Activated CD4-positive, alpha-beta memory T cell treated with anti-CD3 and anti-CD28 coated beads, Interleukin-2, amount 10 ng/mL, durations not matched to agents 7 days and 5 days (primary cell): ENCODE data around the gene C22orf31. TPM values are rescaled to one million over a fixed set of nuclear protein-coding genes. Genes with fewer than 3 reads are reported as not detected.
"Not testable (repeated sequence)": the region's sequence is repeated elsewhere in the genome, so short reads cannot be mapped to it uniquely, and the experiment has no call there.

Source experiments
- CTCF ChIA-PET: fragments of 350-600 bp; sonication (Branson Sonifier 250); formaldehyde crosslinking; loops from one replicate; lab custom pipeline; 2021; ENCODE audit warnings: antibody characterized with exemption, inconsistent platforms; lab: Charles Lee
- POLR2A ChIA-PET: fragments of 350-600 bp; sonication (Branson Sonifier 250); formaldehyde crosslinking; loops from one replicate; lab custom pipeline; 2021; ENCODE audit warnings: antibody characterized with exemption; lab: Charles Lee
- DNase-seq: peaks from one replicate; pipeline ENCODE4 v3.0.0-alpha.2; 2020
- H3K27ac Mint-ChIP-seq: one replicate; pipeline ENCODE4 v1.8.0; 2021; ENCODE audit warnings: mild to moderate bottlenecking, mixed read lengths
- H3K27me3 Mint-ChIP-seq: one replicate; pipeline ENCODE4 v1.8.0; 2021; ENCODE audit warnings: mixed read lengths
- H3K36me3 Mint-ChIP-seq: one replicate; pipeline ENCODE4 v1.8.0; 2021; ENCODE audit warnings: low read depth, mixed read lengths
- H3K4me1 Mint-ChIP-seq: one replicate; pipeline ENCODE4 v1.8.0; 2021; ENCODE audit warnings: mixed read lengths
- H3K4me3 Mint-ChIP-seq: one replicate; pipeline ENCODE4 v1.8.0; 2021; ENCODE audit warnings: mild to moderate bottlenecking, mixed read lengths
- H3K9me3 Mint-ChIP-seq: one replicate; pipeline ENCODE4 v1.8.0; 2021; ENCODE audit warnings: mixed read lengths
- total RNA-seq, 2 experiments: library from RNA; stranded (reverse); gene quantifications; one replicate each; pipeline ENCODE4 v1.2.3, GENCODE V29; 2021

Gene C22orf31
- total RNA-seq, 2 experiments from 2014 or later, result not detected

DNA sequence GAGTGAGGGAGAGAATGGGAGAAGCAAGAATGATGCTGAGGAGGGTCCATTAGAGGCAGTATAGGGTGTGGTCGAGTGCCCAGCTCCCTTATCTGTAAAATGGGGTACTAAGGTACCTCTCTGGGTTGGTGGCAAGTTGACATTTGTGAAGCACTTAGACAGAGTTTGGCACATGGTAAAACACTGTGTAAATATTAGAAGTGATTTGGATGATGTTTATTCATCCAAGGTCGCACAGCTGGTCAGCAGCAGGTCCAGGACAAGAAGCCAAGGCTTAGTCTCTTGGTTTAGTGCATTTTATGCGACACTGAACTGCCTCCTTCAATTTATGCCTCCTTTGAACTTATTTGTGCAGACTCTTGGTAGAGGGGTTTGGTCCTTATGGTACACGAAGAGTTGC, 30.6 kb upstream of the C22orf31 start:
- Mint-ChIP-seq H3K27ac (no peak overlapping the region), H3K4me1 (no peaks in the 10 kb centered on the region), H3K4me3 (no peak overlapping the region), H3K27me3 (peaks cover 33% of the 10 kb centered on the region), H3K36me3 (no peaks in the 10 kb centered on the region), H3K9me3 (no peaks in the 10 kb centered on the region)
- ChIA-PET POLR2A (no interaction called here), CTCF (interaction anchor here (1.4 kb wide), 1 partner anchor 62 kb away, joined by 4 read pairs; no protein-coding TSS in a partner anchor)
- DNase-seq, result no peak

DNA sequence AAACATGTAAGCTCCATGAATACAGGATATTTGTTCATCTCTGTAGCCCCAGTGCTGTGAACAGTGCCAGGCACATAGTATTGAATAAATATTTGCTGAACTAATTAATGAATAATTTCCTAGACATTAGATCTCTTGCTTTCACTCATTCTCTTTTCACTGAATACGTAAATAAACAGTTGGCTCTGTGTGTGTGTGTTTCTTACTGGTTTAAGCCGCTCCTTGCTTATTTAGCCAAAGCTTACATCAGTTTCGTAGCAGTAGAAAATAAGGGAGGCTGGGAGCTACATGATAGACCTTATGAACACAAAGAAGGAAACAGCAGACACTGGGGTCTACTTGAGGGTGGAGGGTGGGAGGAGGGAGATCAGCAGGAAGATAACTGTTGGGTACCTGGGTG, 28.4 kb upstream of the C22orf31 start:
- H3K36me3 Mint-ChIP-seq, result no peaks in the 10 kb centered on the region
- H3K4me3 Mint-ChIP-seq, result no peak overlapping the region
- ChIA-PET CTCF (no interaction called here), POLR2A (no interaction called here)
- H3K27me3 Mint-ChIP-seq, result peaks cover 33% of the 10 kb centered on the region
- no peak for DNase-seq
- no peak overlapping the region for H3K27ac Mint-ChIP-seq
- H3K9me3 Mint-ChIP-seq, result no peaks in the 10 kb centered on the region
- H3K4me1 Mint-ChIP-seq, result no peaks in the 10 kb centered on the region

DNA sequence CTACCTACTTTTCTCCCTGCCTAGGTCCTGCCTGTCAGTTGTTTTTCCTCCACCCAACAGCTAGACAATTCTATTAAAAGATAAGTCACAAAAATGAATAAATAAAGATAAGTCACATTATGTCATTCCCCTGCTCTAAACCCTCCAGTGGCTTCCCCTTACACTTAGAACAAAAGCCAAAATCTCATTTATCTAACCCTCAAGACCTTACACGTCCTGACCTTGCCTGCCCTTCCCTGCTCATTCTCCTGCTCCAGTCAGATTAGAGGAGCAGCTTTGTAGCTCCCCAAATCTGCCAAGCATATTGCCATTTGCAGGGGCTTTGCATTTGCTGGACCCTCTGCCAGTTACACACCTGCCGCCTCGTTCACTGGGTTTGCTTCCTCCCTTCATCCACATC, 27.9 kb upstream of the C22orf31 start:
- Mint-ChIP-seq H3K4me1 (no peaks in the 10 kb centered on the region), H3K9me3 (no peaks in the 10 kb centered on the region), H3K36me3 (no peaks in the 10 kb centered on the region), H3K4me3 (no peak overlapping the region), H3K27ac (no peak overlapping the region), H3K27me3 (peaks cover 33% of the 10 kb centered on the region)
- no peak for DNase-seq
- ChIA-PET CTCF (no interaction called here), POLR2A (no interaction called here)

DNA sequence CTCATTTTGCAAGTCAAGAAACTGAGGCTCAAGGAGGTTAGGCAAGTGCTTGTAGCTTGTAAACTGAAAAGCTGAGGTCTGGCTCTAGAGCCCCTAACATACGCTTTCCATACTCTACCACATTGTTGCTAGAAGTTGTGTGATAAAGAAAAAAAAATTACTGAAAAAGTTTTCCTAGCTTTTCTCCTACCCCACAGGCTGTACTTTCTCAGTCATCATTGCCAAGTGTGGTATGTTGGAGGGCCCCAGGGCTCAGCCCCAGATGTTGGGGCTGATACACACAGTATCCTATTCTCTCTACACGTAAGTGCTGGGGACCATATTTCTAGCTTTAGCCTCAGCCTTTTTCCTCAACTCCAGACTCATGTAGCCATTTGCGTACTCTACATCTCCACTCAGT, 27.2 kb upstream of the C22orf31 start:
- no peak overlapping the region for H3K4me3 Mint-ChIP-seq
- no peak for DNase-seq
- H3K36me3 Mint-ChIP-seq, result no peaks in the 10 kb centered on the region
- H3K9me3 Mint-ChIP-seq, result no peaks in the 10 kb centered on the region
- ChIA-PET CTCF (no interaction called here), POLR2A (no interaction called here)
- H3K27me3 Mint-ChIP-seq, result peaks cover 29% of the 10 kb centered on the region
- H3K27ac Mint-ChIP-seq, result no peak overlapping the region
- peaks cover 4% of the 10 kb centered on the region for H3K4me1 Mint-ChIP-seq

DNA sequence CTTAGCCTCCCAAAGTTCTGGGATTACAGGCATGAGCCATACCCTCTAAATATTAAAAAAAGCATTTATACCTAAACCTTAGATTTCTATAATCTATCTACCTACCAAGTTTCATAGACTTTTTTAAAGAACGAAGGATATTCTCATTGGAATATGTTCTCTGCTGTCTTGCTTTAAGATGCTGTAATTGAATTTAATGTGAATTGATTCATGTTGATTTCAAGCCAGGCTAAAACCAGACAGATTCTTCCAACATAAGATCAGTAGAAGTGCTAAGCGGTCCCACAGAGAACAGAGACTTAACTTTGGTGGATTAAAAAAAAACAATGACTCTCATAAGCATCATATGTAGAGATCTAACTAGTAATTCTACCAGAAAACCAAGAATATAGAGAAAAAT, 25.4 kb upstream of the C22orf31 start:
- Mint-ChIP-seq H3K4me3 (no peak overlapping the region), H3K27me3 (peaks cover 21% of the 10 kb centered on the region), H3K36me3 (no peaks in the 10 kb centered on the region), H3K9me3 (no peaks in the 10 kb centered on the region), H3K4me1 (peaks cover 10% of the 10 kb centered on the region), H3K27ac (no peak overlapping the region)
- ChIA-PET CTCF (no interaction called here), POLR2A (no interaction called here)
- DNase-seq, result no peak

DNA sequence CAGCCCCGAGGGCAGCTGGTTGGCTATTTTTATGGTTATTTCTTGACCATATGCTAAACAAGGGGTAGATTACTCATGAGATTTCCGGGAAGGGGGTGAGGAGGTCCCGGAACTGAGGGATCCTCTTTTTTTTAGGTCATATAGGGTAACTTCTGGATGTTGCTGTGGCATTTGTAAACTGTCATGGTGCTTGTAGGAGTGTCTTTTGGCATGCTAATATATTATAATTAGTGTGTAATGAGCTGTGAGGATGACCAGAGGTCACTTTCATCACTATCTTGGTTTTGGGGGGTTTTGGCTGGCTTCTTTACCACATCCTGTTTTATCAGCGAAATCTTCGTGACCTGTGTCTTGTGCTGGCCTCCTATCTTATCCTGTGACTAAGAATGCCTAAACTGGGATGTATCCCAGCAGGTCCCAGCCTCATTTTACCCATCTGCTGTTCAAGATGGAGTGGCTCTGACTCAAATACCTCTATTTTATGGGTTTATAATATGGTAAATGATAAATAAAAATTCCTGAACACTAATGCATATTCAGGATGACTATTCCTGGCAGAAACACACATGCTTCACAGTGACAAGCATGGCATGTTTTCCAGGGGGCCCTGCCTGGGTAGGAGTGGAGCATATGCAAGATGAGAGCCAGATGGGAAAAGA, 22.4 kb upstream of the C22orf31 start:
- peaks cover 20% of the 10 kb centered on the region for H3K27me3 Mint-ChIP-seq
- no peak overlapping the region for H3K27ac Mint-ChIP-seq
- ChIA-PET CTCF (no interaction called here), POLR2A (no interaction called here)
- no peak for DNase-seq
- H3K9me3 Mint-ChIP-seq, result no peaks in the 10 kb centered on the region
- H3K4me1 Mint-ChIP-seq, result peaks cover 10% of the 10 kb centered on the region
- no peak overlapping the region for H3K4me3 Mint-ChIP-seq
- no peaks in the 10 kb centered on the region for H3K36me3 Mint-ChIP-seq

DNA sequence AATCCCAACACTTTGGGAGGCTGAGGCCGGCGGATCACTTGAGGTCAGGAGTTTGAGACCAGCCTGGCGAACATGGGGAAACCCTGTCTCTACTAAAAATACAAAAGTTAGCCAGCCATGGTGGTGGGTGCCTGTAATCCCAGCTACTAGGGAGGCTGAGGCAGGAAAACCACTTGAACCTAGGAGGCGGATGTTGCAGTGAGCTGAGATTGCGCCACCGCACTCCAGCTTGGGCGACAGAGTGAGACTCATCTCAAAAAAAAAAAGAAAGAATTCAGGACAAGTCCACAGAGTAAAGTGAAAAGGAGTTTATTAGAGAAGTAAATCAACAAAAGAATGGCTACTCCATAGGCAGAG, 21.9 kb upstream of the C22orf31 start:
- CTCF ChIA-PET, H3K4me1 Mint-ChIP-seq, H3K36me3 Mint-ChIP-seq, H3K9me3 Mint-ChIP-seq, POLR2A ChIA-PET, H3K4me3 Mint-ChIP-seq, H3K27ac Mint-ChIP-seq, DNase-seq: not testable (repeated sequence)
- peaks cover 19% of the 10 kb centered on the region for H3K27me3 Mint-ChIP-seq

DNA sequence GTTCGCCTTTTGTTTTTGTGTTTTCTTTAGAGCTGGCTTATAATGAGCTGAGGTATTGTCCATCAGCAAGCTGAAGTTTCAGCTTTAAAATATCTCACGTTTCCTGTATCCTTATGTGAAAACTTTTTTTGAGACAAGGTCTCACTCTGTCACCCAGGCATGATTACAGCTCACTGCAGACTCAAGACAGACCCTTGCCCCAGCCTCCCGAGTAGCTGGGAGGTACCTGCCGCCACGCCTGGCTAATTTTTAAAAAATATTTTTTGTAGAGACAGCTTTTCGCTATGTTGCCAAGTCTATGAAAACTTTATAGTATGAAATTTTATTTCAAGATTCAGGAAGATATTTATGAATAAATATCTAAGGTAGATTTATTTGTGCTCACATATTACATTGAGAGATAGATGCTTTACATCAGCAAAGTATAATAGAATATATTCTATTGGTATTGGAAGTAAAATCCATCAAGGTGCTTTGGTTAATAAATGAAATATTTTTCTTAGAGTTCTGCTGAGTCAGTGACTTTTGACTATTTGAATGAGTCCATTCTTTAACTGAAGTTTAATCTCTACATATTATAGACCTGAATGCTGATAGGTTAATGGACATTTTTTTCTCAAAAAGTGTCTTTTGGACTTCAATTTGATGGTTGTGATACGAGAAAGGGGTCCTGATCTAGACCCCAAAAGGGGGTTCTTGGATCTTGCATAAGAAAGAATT, 21.4 kb upstream of the C22orf31 start:
- ChIA-PET POLR2A (no interaction called here), CTCF (interaction anchor here (0.6 kb wide), 1 partner anchor 176 kb away, joined by 3 read pairs; no protein-coding TSS in a partner anchor)
- H3K9me3 Mint-ChIP-seq, result no peaks in the 10 kb centered on the region
- peaks cover 10% of the 10 kb centered on the region for H3K4me1 Mint-ChIP-seq
- H3K36me3 Mint-ChIP-seq, result no peaks in the 10 kb centered on the region
- H3K27me3 Mint-ChIP-seq, result peaks cover 20% of the 10 kb centered on the region
- DNase-seq, result no peak
- H3K27ac Mint-ChIP-seq, result no peak overlapping the region
- H3K4me3 Mint-ChIP-seq, result no peak overlapping the region

DNA sequence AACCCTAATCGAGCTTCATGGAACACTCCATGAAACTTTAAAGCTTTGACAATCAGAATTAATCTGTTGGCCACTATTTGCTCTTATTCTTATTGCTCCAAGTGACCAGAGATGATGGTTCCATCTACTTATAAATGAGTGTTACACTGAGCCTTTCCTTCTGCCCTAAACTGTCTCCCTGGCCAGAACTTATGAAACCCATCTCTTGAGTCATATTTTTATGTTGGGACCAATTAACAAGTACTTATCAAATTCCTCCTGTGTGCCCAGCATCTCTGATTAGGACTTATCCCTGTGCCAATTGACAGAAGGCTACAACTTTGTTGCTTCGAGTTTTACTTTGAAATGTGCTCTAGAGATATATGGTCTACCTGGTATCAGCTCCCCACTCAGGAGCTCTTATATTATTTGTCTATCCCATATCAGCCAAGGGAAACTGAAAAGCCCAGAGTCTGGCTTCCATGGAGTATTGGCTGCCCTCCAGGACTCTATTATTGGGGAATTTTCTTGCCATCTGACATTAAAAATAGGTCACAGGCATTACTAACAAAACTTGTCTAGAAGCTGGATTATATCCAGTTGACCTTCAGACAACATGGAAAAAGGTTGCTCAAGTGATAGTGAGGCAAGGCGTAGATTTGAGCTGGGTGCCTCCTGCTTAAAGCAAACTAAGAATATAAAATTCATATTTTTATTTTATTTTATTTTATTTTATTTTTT, 20.0 kb upstream of the C22orf31 start:
- Mint-ChIP-seq H3K27me3 (peaks cover 28% of the 10 kb centered on the region), H3K36me3 (no peaks in the 10 kb centered on the region), H3K4me3 (no peak overlapping the region), H3K4me1 (peaks cover 10% of the 10 kb centered on the region), H3K9me3 (no peaks in the 10 kb centered on the region), H3K27ac (no peak overlapping the region)
- ChIA-PET POLR2A (no interaction called here), CTCF (interaction anchor here (1.3 kb wide), 1 partner anchor 72 kb away, joined by 3 read pairs; no protein-coding TSS in a partner anchor)
- no peak for DNase-seq

DNA sequence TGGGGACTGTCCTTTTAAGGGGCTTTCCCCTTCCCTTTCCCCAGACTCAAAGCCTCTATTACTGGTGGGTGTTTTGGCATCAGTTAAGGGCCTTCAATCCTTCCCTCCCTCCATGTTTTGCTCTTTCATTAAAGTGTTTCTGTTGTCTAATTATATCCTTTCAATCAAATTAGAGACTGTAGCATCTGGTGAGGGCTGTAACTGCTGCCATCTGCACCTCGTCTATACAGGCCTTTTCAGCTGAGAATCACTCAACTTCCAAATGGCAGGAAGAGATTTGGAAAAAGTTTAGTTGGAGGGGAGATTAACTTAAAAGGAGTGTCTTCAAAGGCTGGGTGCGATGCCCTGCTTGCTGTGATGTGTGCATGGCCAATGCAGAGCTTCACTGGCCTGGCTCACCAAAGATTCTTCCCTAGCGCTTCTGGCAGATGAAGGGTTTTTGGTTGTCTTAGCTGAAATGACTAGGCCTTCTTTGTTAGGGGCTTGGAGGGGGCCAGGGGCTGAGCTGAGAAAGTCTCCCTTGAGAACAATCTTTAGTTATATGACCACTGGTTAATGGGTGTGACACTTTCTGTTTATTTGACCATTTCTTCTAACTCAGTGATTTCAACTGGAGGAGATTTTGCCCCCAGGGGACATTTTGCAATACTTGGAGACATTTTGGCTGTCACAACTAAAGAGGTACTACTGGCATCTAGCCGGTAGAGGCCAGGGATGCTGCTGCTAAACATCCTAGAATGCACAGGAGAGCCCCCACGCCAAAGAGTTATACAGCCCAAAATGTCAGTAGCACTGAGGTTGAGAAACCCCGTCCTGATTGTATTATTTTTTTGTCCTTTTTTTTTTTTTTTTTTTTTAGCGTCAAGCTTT, 18.7 kb upstream of the C22orf31 start:
- Mint-ChIP-seq H3K36me3 (no peaks in the 10 kb centered on the region), H3K4me3 (no peak overlapping the region), H3K9me3 (no peaks in the 10 kb centered on the region), H3K4me1 (peaks cover 10% of the 10 kb centered on the region), H3K27me3 (peaks cover 38% of the 10 kb centered on the region), H3K27ac (no peak overlapping the region)
- DNase-seq, result no peak
- POLR2A ChIA-PET, result no interaction called here
- CTCF ChIA-PET, result interaction anchor here (0.6 to 1.3 kb wide), 2 partner anchors 27 to 74 kb away, joined by 3 read pairs; no protein-coding TSS in a partner anchor

DNA sequence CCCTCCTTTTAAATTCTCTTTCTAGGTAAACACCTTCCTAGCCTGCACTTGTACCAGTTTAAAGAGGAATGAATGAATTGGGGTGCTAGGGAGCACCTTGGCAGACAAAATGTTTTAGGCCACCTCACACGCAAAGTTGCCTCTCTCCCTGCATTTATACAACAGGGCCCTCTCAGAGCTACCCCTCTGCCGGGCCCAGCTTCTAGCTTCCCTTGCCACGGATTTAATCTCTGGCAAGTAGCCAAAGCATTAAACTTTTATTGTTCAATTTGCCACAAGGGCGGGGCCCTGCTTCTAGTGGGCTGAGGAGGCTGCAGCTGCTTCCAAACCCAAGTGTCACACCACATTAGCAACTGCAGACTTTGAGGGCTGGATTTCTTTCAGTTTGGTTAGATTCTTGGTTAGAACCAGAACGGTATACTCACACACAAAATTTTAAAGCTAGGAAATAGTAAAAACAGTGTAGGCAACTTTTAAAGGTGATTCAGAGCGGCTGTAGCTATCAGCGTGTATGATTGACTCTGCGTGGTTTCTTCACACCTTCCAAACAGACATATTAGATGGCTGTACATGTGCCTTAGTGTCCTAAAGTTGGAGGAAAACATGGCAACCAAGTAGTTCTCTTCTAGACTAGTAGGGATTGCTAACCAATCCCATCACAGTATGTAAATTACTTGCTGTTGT, 17.7 kb upstream of the C22orf31 start:
- peaks cover 48% of the 10 kb centered on the region for H3K27me3 Mint-ChIP-seq
- no peak for DNase-seq
- no peak overlapping the region for H3K27ac Mint-ChIP-seq
- CTCF ChIA-PET, result no interaction called here
- no peaks in the 10 kb centered on the region for H3K36me3 Mint-ChIP-seq
- H3K4me1 Mint-ChIP-seq, result peaks cover 10% of the 10 kb centered on the region
- POLR2A ChIA-PET, result no interaction called here
- no peaks in the 10 kb centered on the region for H3K9me3 Mint-ChIP-seq
- no peak overlapping the region for H3K4me3 Mint-ChIP-seq

DNA sequence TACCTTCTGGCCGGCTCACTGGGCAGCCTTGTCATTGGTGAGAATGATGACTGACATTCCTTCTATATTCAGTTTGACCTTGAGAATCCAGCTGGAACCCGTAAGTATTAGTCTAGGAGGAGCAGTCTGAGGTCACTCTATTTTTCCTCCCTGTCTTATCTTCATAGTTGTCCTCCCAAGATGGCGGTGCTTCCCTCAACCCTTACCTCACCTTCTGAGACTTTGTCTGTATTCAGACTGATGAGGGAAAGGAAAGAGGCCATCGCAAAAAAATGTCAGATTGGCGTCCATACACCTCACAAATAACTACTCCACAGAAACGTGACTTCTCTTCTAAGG, 17.2 kb upstream of the C22orf31 start:
- ChIA-PET CTCF (no interaction called here), POLR2A (no interaction called here)
- peaks cover 53% of the 10 kb centered on the region for H3K27me3 Mint-ChIP-seq

More for the DNA sequence above, 17.2 kb upstream of the C22orf31 start:
- H3K4me1 Mint-ChIP-seq, result peaks cover 9% of the 10 kb centered on the region
- H3K36me3 Mint-ChIP-seq, result no peaks in the 10 kb centered on the region
- no peak overlapping the region for H3K4me3 Mint-ChIP-seq
- H3K27ac Mint-ChIP-seq, result no peak overlapping the region
- H3K9me3 Mint-ChIP-seq, result no peaks in the 10 kb centered on the region
- no peak for DNase-seq
